HepG2 (cell line): ENCODE measurements around the gene RPP14. TPM values are rescaled to one million over a fixed set of nuclear protein-coding genes. Genes with fewer than 3 reads are reported as not detected.

Experiments
- ATAC-seq: fragments of 200-7000 bp; cut with Tn5 transposase; 3 replicates; pipeline ENCODE4 v1.9.1; 2020; ENCODE audit warnings: mild to moderate bottlenecking, moderate library complexity
- BruUV-seq: library from RNA; stranded (reverse); fragments of 400-500 nt; replicated peaks from 2 replicates; lab custom pipeline; 2021; lab: Mats Ljungman, UMichigan
- CTCF ChIA-PET: fragments of 300-600 bp; formaldehyde crosslinking; extraction: SDS; loops from one replicate; lab custom pipeline; 2021; ENCODE audit warnings: low total read pairs, inconsistent platforms, low intra/inter-chr PET ratio; lab: Yijun Ruan, JAX
- POLR2A ChIA-PET: fragments of 350-600 bp; sonication (Branson Sonifier 250); formaldehyde crosslinking; loops from one replicate; lab custom pipeline; 2020; ENCODE audit warnings: antibody characterized with exemption, inconsistent platforms; lab: Yijun Ruan, JAX
- DNase-seq: peaks from one replicate; pipeline ENCODE4 v3.0.0-alpha.2; 2015; ENCODE audit warnings: low spot score
- FAIRE-seq: peaks from 3 replicates; lab custom pipeline; 2011; peaks lifted over from hg19 to GRCh38; lab: Jason Lieb, UNC
- H2AFZ ChIP-seq: one replicate; pipeline ENCODE4 v1.6.1; 2011; ENCODE audit warnings: low read length, inconsistent platforms
- H3K27ac ChIP-seq: fragments of 300-600 bp; 3 replicates; pipeline ENCODE4 v1.8.0; 2011; ENCODE audit warnings: mixed run types, mild to moderate bottlenecking, mixed read lengths, low read length, inconsistent platforms; ENCODE audit not compliant: insufficient read depth; ENCODE audit errors: extremely low read length
- H3K27me3 ChIP-seq, 2 experiments: fragments of 200-600 bp in 1 of 2; 2 replicates in 1 of 2; 3 replicates in 1 of 2; pipeline versions ENCODE4 v1.6.0 to v1.8.0; 2011; ENCODE audit warnings: low read length in 2 of 2, mild to moderate bottlenecking in 2 of 2, moderate library complexity in 2 of 2, inconsistent platforms in 1 of 2; ENCODE audit not compliant: insufficient read depth in 2 of 2, control insufficient read depth in 1 of 2
- H3K36me3 ChIP-seq, 2 experiments: fragments of 200-600 bp in 1 of 2; replicated peaks in 1 of 2; 2 replicates in 1 of 2; 3 replicates in 1 of 2; pipeline versions ENCODE4 v1.5.1 to v1.8.0; 2011; ENCODE audit warnings: low read length in 2 of 2, inconsistent platforms in 1 of 2; ENCODE audit not compliant: insufficient read depth in 2 of 2, control insufficient read depth in 1 of 2
- H3K4me1 ChIP-seq: 2 replicates; pipeline ENCODE4 v1.5.1; 2012; ENCODE audit warnings: low read length, inconsistent platforms; ENCODE audit not compliant: insufficient read depth
- H3K4me2 ChIP-seq: 2 replicates; pipeline ENCODE4 v1.6.0; 2011; ENCODE audit warnings: low read depth, low read length, inconsistent platforms
- H3K4me3 ChIP-seq, 3 experiments: fragments of 200-600 bp in 1 of 3; sonication (generic), shearing (Covaris generic) in 1 of 3; replicated peaks in 1 of 3; 2 replicates each; pipeline ENCODE4 v1.5.1; 2011 to 2016; ENCODE audit warnings: low read length in 3 of 3, inconsistent platforms in 2 of 3, low read depth in 2 of 3, mild to moderate bottlenecking in 2 of 3, control low read depth in 1 of 3, mixed read lengths in 1 of 3; ENCODE audit not compliant: insufficient read depth in 1 of 3
- H3K79me2 ChIP-seq: one replicate; pipeline ENCODE4 v1.6.1; 2011; ENCODE audit warnings: low read length, inconsistent platforms; ENCODE audit not compliant: insufficient read depth
- H3K9ac ChIP-seq: 2 replicates; pipeline ENCODE4 v1.6.0; 2011; ENCODE audit warnings: mild to moderate bottlenecking, low read depth, low read length, inconsistent platforms; ENCODE audit not compliant: insufficient read depth
- H3K9me3 ChIP-seq: 2 replicates; pipeline ENCODE4 v1.5.1; 2012; ENCODE audit warnings: mild to moderate bottlenecking, low read length
- H4K20me1 ChIP-seq: 2 replicates; pipeline ENCODE4 v1.6.0; 2011; ENCODE audit warnings: inconsistent platforms, mild to moderate bottlenecking, low read length, moderate library complexity; ENCODE audit not compliant: insufficient read depth
- ARNT ChIP-seq: fragments of 450-650 bp; IDR thresholded peaks from 2 replicates; pipeline ENCODE4 v1.6.1; 2017
- DNMT1 ChIP-seq: sonication (generic); formaldehyde crosslinking; IDR thresholded peaks from 2 replicates; pipeline ENCODE4 v1.5.1; 2020; ENCODE audit warnings: mild to moderate bottlenecking, missing genetic modification reagents
- FOXK1 ChIP-seq: sonication (generic); formaldehyde crosslinking; IDR thresholded peaks from 2 replicates; pipeline ENCODE4 v1.4.0; 2020; ENCODE audit warnings: low read depth, missing genetic modification reagents, borderline replicate concordance
- GZF1 ChIP-seq: sonication (generic); formaldehyde crosslinking; IDR thresholded peaks from 2 replicates; pipeline ENCODE4 v1.5.1; 2020; ENCODE audit warnings: mild to moderate bottlenecking, missing genetic modification reagents
- KDM3A ChIP-seq: IDR thresholded peaks from 2 replicates; pipeline ENCODE4 v1.6.1; 2018; ENCODE audit warnings: low read depth, missing compliant biosample characterization
- KMT2A ChIP-seq: sonication (generic); formaldehyde crosslinking; IDR thresholded peaks from 2 replicates; pipeline ENCODE4 v1.4.0; 2020; ENCODE audit warnings: missing genetic modification reagents
- MIER3 ChIP-seq: IDR thresholded peaks from 2 replicates; pipeline ENCODE4 v1.6.1; 2016; ENCODE audit warnings: missing compliant biosample characterization, borderline replicate concordance
- NFIB ChIP-seq: sonication (generic); formaldehyde crosslinking; IDR thresholded peaks from 2 replicates; pipeline ENCODE4 v1.9.0; 2021; ENCODE audit warnings: missing genetic modification reagents, mild to moderate bottlenecking, borderline replicate concordance
- SCMH1 ChIP-seq: sonication (generic); formaldehyde crosslinking; IDR thresholded peaks from 2 replicates; pipeline ENCODE4 v1.9.0; 2021; ENCODE audit warnings: missing genetic modification reagents, mild to moderate bottlenecking, borderline replicate concordance
- SNAI1 ChIP-seq: sonication (generic); formaldehyde crosslinking; IDR thresholded peaks from 2 replicates; pipeline ENCODE4 v1.5.0; 2020; ENCODE audit warnings: mild to moderate bottlenecking, missing genetic modification reagents, borderline replicate concordance
- SP1 ChIP-seq, 2 experiments: fragments of 450-650 bp in 1 of 2; sonication (generic) in 1 of 2; formaldehyde crosslinking in 1 of 2; IDR thresholded peaks; 2 replicates each; pipeline versions ENCODE4 v1.4.0 to v1.6.1; 2016 to 2020; ENCODE audit warnings: missing genetic modification reagents in 1 of 2
- TGIF2 ChIP-seq: IDR thresholded peaks from 2 replicates; pipeline ENCODE4 v1.6.1; 2016; ENCODE audit warnings: control low read depth, missing compliant biosample characterization
- ZNF263 ChIP-seq: sonication (generic); formaldehyde crosslinking; IDR thresholded peaks from 2 replicates; pipeline ENCODE4 v1.4.0; 2020; ENCODE audit warnings: missing genetic modification reagents
- ZNF333 ChIP-seq: sonication (generic); formaldehyde crosslinking; IDR thresholded peaks from 2 replicates; pipeline ENCODE4 v1.4.0; 2020; ENCODE audit warnings: mild to moderate bottlenecking, missing genetic modification reagents, borderline replicate concordance
- ZNF761 ChIP-seq: sonication (generic); formaldehyde crosslinking; conservative IDR thresholded peaks from 2 replicates; pipeline ENCODE4 v1.4.0; 2020; ENCODE audit warnings: mild to moderate bottlenecking, missing genetic modification reagents
- ZNF772 ChIP-seq: sonication (generic); formaldehyde crosslinking; IDR thresholded peaks from 2 replicates; pipeline ENCODE4 v1.5.0; 2020; ENCODE audit warnings: mild to moderate bottlenecking, missing genetic modification reagents
- ZSCAN30 ChIP-seq: sonication (generic); formaldehyde crosslinking; IDR thresholded peaks from 2 replicates; pipeline ENCODE4 v1.5.0; 2020; ENCODE audit warnings: mild to moderate bottlenecking, missing genetic modification reagents
- WGBS: methylation state at CpG from one replicate; pipeline ENCODE4 v1.1.6; 2017; ENCODE audit warnings: low lambda C conversion rate; 5-methylcytosine and 5-hydroxymethylcytosine counted together
- in situ Hi-C: cut with HindIII; loops from 2 replicates; pipeline ENCODE4 v1.10.0; 2017; ENCODE audit warnings: low pct_unique_long_range_greater_than_20kb; ENCODE audit not compliant: extremely low pct_ligation_motif_present
- intact Hi-C: fragments of 100-400 bp; cut with micrococcal nuclease; formaldehyde crosslinking; loops from one replicate; pipeline ENCODE4 v1.10.0; 2022; ENCODE audit not compliant: unreplicated experiment
- polyA plus RNA-seq, 8 experiments: library from polyadenylated mRNA; depleted of rRNA in 3 of 8; stranded (reverse) in 7 of 8; unstranded in 1 of 8; fragments of >200 nt; fragmentation: Illumina TruSeq in 4 of 8; extraction: Trizol in 4 of 8; gene quantifications; 2 replicates each; pipeline versions ENCODE4 v1.2.1 to v1.2.3, GENCODE V29; 2011 to 2016; ENCODE audit warnings: low read depth in 4 of 8, missing spikeins in 1 of 8, mixed read lengths in 1 of 8; ENCODE audit not compliant: insufficient read depth in 1 of 8
- total RNA-seq, 5 experiments: library from RNA; depleted of rRNA; stranded (reverse); fragments of >200 nt; fragmentation: Illumina TruSeq; extraction: Trizol; gene quantifications; 2 replicates each; pipeline ENCODE4 v1.2.3, GENCODE V29; 2016; ENCODE audit warnings: low read depth in 1 of 5
- TF ChIP-seq, protein P1 (sequence below): sonication (generic); formaldehyde crosslinking; IDR thresholded peaks from 2 replicates; pipeline ENCODE4 v1.4.0; 2020; ENCODE audit warnings: mild to moderate bottlenecking, missing genetic modification reagents

The RPP14 gene
- total and polyA plus RNA-seq, 2 of the 13 experiments (the other 11 are each of a cell fraction or from before 2014, with no cell fraction given), result 15.4 to 16.2 TPM

DNA sequence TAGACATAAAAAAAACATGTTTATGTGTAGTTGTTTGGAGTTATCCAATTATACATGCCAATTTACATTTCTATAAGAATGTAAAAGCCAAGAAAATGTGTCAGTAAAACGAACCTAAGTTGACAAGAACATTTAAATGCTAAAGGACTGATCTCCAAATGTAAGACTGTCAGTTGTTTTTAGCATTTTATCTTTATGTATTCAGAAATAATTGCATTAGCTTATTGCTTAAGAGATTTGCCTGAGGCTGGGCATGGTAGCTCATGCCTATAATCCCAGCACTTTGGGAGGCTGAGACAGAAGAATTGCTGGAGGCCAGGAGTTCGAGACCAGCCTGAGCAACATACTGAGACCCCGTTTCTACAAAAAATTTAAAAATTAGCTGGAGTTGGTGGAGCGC, 53.6 kb downstream of the RPP14 start:
- H3K27ac ChIP-seq, result no peak overlapping the region
- in situ Hi-C loops, result no loop called here
- H3K4me1 ChIP-seq, result no peaks in the 10 kb centered on the region
- H3K9ac ChIP-seq, result no peak overlapping the region
- no peak for FAIRE-seq
- WGBS, result 73% methylated on average over 4 of the region's 4 CpGs
- BruUV-seq, result no TSS peak
- H3K27me3 ChIP-seq, result no peaks in the 10 kb centered on the region
- TF ChIP-seq NFIB (CRISPR knock-in tag) (no peak), ZNF761 (CRISPR knock-in tag) (no peak), ZNF772 (CRISPR knock-in tag) (no peak), ZNF263 (CRISPR knock-in tag) (no peak), ARNT (no peak), SNAI1 (CRISPR knock-in tag) (no peak), KMT2A (CRISPR knock-in tag) (no peak), ZSCAN30 (CRISPR knock-in tag) (no peak), MIER3 (CRISPR knock-in tag) (no peak), TGIF2 (CRISPR knock-in tag) (no peak), FOXK1 (CRISPR knock-in tag) (no peak), KDM3A (CRISPR knock-in tag) (no peak), SP1 (IDR thresholded peaks at IDR 0.05) (no peak), SP1 (CRISPR knock-in tag; IDR thresholded peaks at IDR 0.05) (no peak), SCMH1 (CRISPR knock-in tag) (no peak), GZF1 (CRISPR knock-in tag) (no peak), ZNF333 (CRISPR knock-in tag) (no peak), DNMT1 (CRISPR knock-in tag) (no peak)
- TF ChIP-seq, protein P1, sequence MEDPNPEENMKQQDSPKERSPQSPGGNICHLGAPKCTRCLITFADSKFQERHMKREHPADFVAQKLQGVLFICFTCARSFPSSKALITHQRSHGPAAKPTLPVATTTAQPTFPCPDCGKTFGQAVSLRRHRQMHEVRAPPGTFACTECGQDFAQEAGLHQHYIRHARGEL (CRISPR knock-in tag), result no peak
- 0 out of 2 replicates have a peak, but pooled peaks cover 4% of the 10 kb centered on the region for H4K20me1 ChIP-seq
- H3K36me3 ChIP-seq, result no peaks in the 10 kb centered on the region
- no peak overlapping the region for H3K4me3 ChIP-seq
- POLR2A ChIA-PET, result no interaction called here
- no peaks in the 10 kb centered on the region for H3K79me2 ChIP-seq
- CTCF ChIA-PET, result no interaction called here
- no peaks in the 10 kb centered on the region for H3K9me3 ChIP-seq
- intact Hi-C loops, result no loop called here
- H2AFZ ChIP-seq, result no peak overlapping the region
- ATAC-seq, result no peak
- H3K4me2 ChIP-seq, result no peak overlapping the region
- DNase-seq, result no peak
